ENCODE data around the gene INSIG1. TPM values are rescaled to one million over a fixed set of nuclear protein-coding genes. Genes with fewer than 3 reads are reported as not detected.

INSIG1 gene
- total and polyA plus RNA-seq, 2 experiments from 2014 or later, result 30.7 to 40.3 TPM

GRCh38 chr7:155259866-155260497, 37.7 kb upstream of the INSIG1 start:
- in situ Hi-C loops (cut with MboI), result no loop called here
- H3K27ac ChIP-seq, result no peak overlapping the region

GRCh38 chr7:155260498-155260872, 37.2 kb upstream of the INSIG1 start:
- in situ Hi-C loops (cut with MboI), result no loop called here

More at GRCh38 chr7:155259866-155260497, 37.7 kb upstream of the INSIG1 start:
- H3K79me2 ChIP-seq (ENCODE audit: insufficient read depth), result no peaks in the 10 kb centered on the region
- TF ChIP-seq EZH2 (IDR thresholded peaks at IDR 0.05; ENCODE audit: insufficient read depth, poor library complexity, severe bottlenecking) (no peak), EZH2phosphoT487 (IDR thresholded peaks at IDR 0.05; ENCODE audit: insufficient read depth, low read depth) (no peak)
- peaks cover 8% of the 10 kb centered on the region; the same call in 1 of the 2 replicates for H3F3A ChIP-seq (ENCODE audit: insufficient read depth)
- DNase-seq, result no peak
- H3K9me3 ChIP-seq (ENCODE audit: low read depth), result no peaks in the 10 kb centered on the region
- no peak overlapping the region for H2AFZ ChIP-seq
- WGBS, 2 experiments (ENCODE audit: low coverage in 1 of 2, low lambda C conversion rate in 2 of 2, missing lambda C conversion rate in 2 of 2), result 90 to 94% methylated on average over 13 of the region's 13 CpGs
- H3K4me3 ChIP-seq, result no peak overlapping the region
- no peaks in the 10 kb centered on the region for H3K9me2 ChIP-seq (ENCODE audit: insufficient read depth)
- H3K27me3 ChIP-seq (replicated peaks; ENCODE audit: insufficient read depth), result no peaks in the 10 kb centered on the region
- no peaks in the 10 kb centered on the region for H4K20me1 ChIP-seq (ENCODE audit: insufficient read depth)
- H3K36me3 ChIP-seq (ENCODE audit: low read depth), result no peaks in the 10 kb centered on the region
- H3K9ac ChIP-seq, result no peak overlapping the region
- H3K4me1 ChIP-seq (ENCODE audit: insufficient read depth), result peaks cover 17% of the 10 kb centered on the region
- no peak overlapping the region for H3K4me2 ChIP-seq (ENCODE audit: unreplicated experiment)

GRCh38 chr7:155261031-155261985, 36.4 kb upstream of the INSIG1 start:
- in situ Hi-C loops (cut with MboI), result no loop called here
- Histone ChIP-seq H3K79me2 (ENCODE audit: insufficient read depth) (no peaks in the 10 kb centered on the region), H3K36me3 (ENCODE audit: low read depth) (no peaks in the 10 kb centered on the region), H3K4me2 (ENCODE audit: unreplicated experiment) (no peak overlapping the region), H3K27me3 (replicated peaks; ENCODE audit: insufficient read depth) (no peaks in the 10 kb centered on the region), H4K20me1 (ENCODE audit: insufficient read depth) (no peaks in the 10 kb centered on the region), H3K27ac (no peak overlapping the region), H3K9me3 (ENCODE audit: low read depth) (no peaks in the 10 kb centered on the region), H2AFZ (no peak overlapping the region), H3F3A (ENCODE audit: insufficient read depth) (peaks cover 8% of the 10 kb centered on the region; the same call in 1 of the 2 replicates), H3K4me3 (no peak overlapping the region), H3K9me2 (ENCODE audit: insufficient read depth) (no peaks in the 10 kb centered on the region), H3K9ac (no peak overlapping the region), H3K4me1 (ENCODE audit: insufficient read depth) (peaks cover 17% of the 10 kb centered on the region)
- DNase-seq, result no peak
- WGBS, 2 experiments (ENCODE audit: low coverage in 1 of 2, low lambda C conversion rate in 2 of 2, missing lambda C conversion rate in 2 of 2), result 89 to 90% methylated on average over 20 to 21 of the region's 21 CpGs
- TF ChIP-seq EZH2phosphoT487 (IDR thresholded peaks at IDR 0.05; ENCODE audit: insufficient read depth, low read depth) (no peak), EZH2 (IDR thresholded peaks at IDR 0.05; ENCODE audit: insufficient read depth, poor library complexity, severe bottlenecking) (no peak)

More at GRCh38 chr7:155260498-155260872, 37.2 kb upstream of the INSIG1 start:
- H3K79me2 ChIP-seq (ENCODE audit: insufficient read depth), result no peaks in the 10 kb centered on the region
- H3K9me2 ChIP-seq (ENCODE audit: insufficient read depth), result no peaks in the 10 kb centered on the region
- H3K4me1 ChIP-seq (ENCODE audit: insufficient read depth), result peaks cover 17% of the 10 kb centered on the region
- H3K27ac ChIP-seq, result no peak overlapping the region
- no peaks in the 10 kb centered on the region for H4K20me1 ChIP-seq (ENCODE audit: insufficient read depth)
- no peaks in the 10 kb centered on the region for H3K36me3 ChIP-seq (ENCODE audit: low read depth)
- no peak overlapping the region for H3K9ac ChIP-seq
- H3K4me3 ChIP-seq, result no peak overlapping the region
- peaks cover 8% of the 10 kb centered on the region; the same call in 1 of the 2 replicates for H3F3A ChIP-seq (ENCODE audit: insufficient read depth)
- H3K4me2 ChIP-seq (ENCODE audit: unreplicated experiment), result no peak overlapping the region
- no peak for TF ChIP-seq EZH2 (IDR thresholded peaks at IDR 0.05; ENCODE audit: insufficient read depth, poor library complexity, severe bottlenecking)
- TF ChIP-seq EZH2phosphoT487 (IDR thresholded peaks at IDR 0.05; ENCODE audit: insufficient read depth, low read depth), result no peak
- 93 to 94% methylated on average over 13 of the region's 13 CpGs for WGBS, 2 experiments (ENCODE audit: low coverage in 1 of 2, low lambda C conversion rate in 2 of 2, missing lambda C conversion rate in 2 of 2)
- H3K9me3 ChIP-seq (ENCODE audit: low read depth), result no peaks in the 10 kb centered on the region
- no peaks in the 10 kb centered on the region for H3K27me3 ChIP-seq (replicated peaks; ENCODE audit: insufficient read depth)
- no peak overlapping the region for H2AFZ ChIP-seq
- no peak for DNase-seq

GRCh38 chr7:155262031-155262430, 35.6 kb upstream of the INSIG1 start:
- H3K4me1 ChIP-seq (ENCODE audit: insufficient read depth), result peaks cover 14% of the 10 kb centered on the region
- no peaks in the 10 kb centered on the region for H3K36me3 ChIP-seq (ENCODE audit: low read depth)
- H3K9ac ChIP-seq, result no peak overlapping the region
- no peaks in the 10 kb centered on the region for H3K9me3 ChIP-seq (ENCODE audit: low read depth)
- no peak overlapping the region for H3K4me3 ChIP-seq
- DNase-seq, result no peak
- H3K4me2 ChIP-seq (ENCODE audit: unreplicated experiment), result no peak overlapping the region
- no peaks in the 10 kb centered on the region for H3K79me2 ChIP-seq (ENCODE audit: insufficient read depth)
- peaks cover 4% of the 10 kb centered on the region; the same call in 1 of the 2 replicates for H3F3A ChIP-seq (ENCODE audit: insufficient read depth)
- TF ChIP-seq EZH2phosphoT487 (IDR thresholded peaks at IDR 0.05; ENCODE audit: insufficient read depth, low read depth) (no peak), EZH2 (IDR thresholded peaks at IDR 0.05; ENCODE audit: insufficient read depth, poor library complexity, severe bottlenecking) (no peak)
- 46 to 51% methylated on average over 12 of the region's 12 CpGs for WGBS, 2 experiments (ENCODE audit: low coverage in 1 of 2, low lambda C conversion rate in 2 of 2, missing lambda C conversion rate in 2 of 2)
- no peak overlapping the region for H3K27ac ChIP-seq
- no peaks in the 10 kb centered on the region for H3K27me3 ChIP-seq (replicated peaks; ENCODE audit: insufficient read depth)
- H3K9me2 ChIP-seq (ENCODE audit: insufficient read depth), result no peaks in the 10 kb centered on the region
- no peak overlapping the region for H2AFZ ChIP-seq
- no peaks in the 10 kb centered on the region for H4K20me1 ChIP-seq (ENCODE audit: insufficient read depth)
- in situ Hi-C loops (cut with MboI), result no loop called here
